Measurements from ENCODE around the gene PTPN14. TPM values are rescaled to one million over a fixed set of nuclear protein-coding genes. Genes with fewer than 3 reads are reported as not detected.

Gene PTPN14
- total RNA-seq, 1 experiment from 2014 or later: 37.5 TPM

- Histone ChIP-seq H3K27me3 (ENCODE audit: insufficient read depth, low read length) (no peaks in the 10 kb centered on the region), H2AFZ (ENCODE audit: low read depth, low read length, poor library complexity, severe bottlenecking) (no peak overlapping the region), H3K9me3 (ENCODE audit: control insufficient read depth in 1 of 2, insufficient read depth in 1 of 2, low read depth in 1 of 2, low read length in 2 of 2) (no peaks in the 10 kb centered on the region), H3K4me1 (ENCODE audit: control insufficient read depth in 1 of 2, insufficient read depth in 2 of 2, low read length in 2 of 2) (peaks cover 36 to 51% of the 10 kb centered on the region in 2 experiments), H3K4me3 (replicated peaks in 1 of 2; ENCODE audit: low read depth in 1 of 2, low read length in 2 of 2) (no peak overlapping the region), H3K4me2 (ENCODE audit: low read length) (no peak overlapping the region), H3K36me3 (ENCODE audit: control insufficient read depth in 1 of 2, insufficient read depth in 2 of 2, low read length in 2 of 2) (no peaks in the 10 kb centered on the region), H3K79me2 (ENCODE audit: insufficient read depth, low read length) (peaks cover 71% of the 10 kb centered on the region), H3K9ac (ENCODE audit: low read length) (no peak overlapping the region), H3K9me2 (ENCODE audit: insufficient read depth) (no peaks in the 10 kb centered on the region), H3K27ac (ENCODE audit: low read depth, low read length) (no peak overlapping the region), H4K20me1 (ENCODE audit: insufficient read depth) (no peaks in the 10 kb centered on the region)
- ATAC-seq (no peak), DNase-seq (ENCODE audit: low read depth, low spot score) (no peak)
- BruUV-seq (replicated peaks): no TSS peak
- CTCF ChIA-PET: no interaction called here
- intact Hi-C loops (cut with micrococcal nuclease): no loop called here
- TF ChIP-seq, protein P1, sequence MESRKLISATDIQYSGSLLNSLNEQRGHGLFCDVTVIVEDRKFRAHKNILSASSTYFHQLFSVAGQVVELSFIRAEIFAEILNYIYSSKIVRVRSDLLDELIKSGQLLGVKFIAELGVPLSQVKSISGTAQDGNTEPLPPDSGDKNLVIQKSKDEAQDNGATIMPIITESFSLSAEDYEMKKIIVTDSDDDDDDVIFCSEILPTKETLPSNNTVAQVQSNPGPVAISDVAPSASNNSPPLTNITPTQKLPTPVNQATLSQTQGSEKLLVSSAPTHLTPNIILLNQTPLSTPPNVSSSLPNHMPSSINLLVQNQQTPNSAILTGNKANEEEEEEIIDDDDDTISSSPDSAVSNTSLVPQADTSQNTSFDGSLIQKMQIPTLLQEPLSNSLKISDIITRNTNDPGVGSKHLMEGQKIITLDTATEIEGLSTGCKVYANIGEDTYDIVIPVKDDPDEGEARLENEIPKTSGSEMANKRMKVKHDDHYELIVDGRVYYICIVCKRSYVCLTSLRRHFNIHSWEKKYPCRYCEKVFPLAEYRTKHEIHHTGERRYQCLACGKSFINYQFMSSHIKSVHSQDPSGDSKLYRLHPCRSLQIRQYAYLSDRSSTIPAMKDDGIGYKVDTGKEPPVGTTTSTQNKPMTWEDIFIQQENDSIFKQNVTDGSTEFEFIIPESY (IDR thresholded peaks at IDR 0.05; ENCODE audit: extremely low read depth, insufficient replicate concordance, low read length): no peak
- TF ChIP-seq RAD21 (IDR thresholded peaks at IDR 0.05; ENCODE audit: low read depth): no peak
- TF ChIP-seq YY1 (IDR thresholded peaks at IDR 0.05; ENCODE audit: extremely low read depth, insufficient replicate concordance, low read depth, low read length): no peak
- TF ChIP-seq ELF1 (IDR thresholded peaks at IDR 0.05; ENCODE audit: borderline replicate concordance, low read depth): no peak
- no peak; the same call in 1 of the 2 replicates for TF ChIP-seq SP1 (IDR thresholded peaks at IDR 0.05; ENCODE audit: low read depth)
- no peak for TF ChIP-seq CBX3 (IDR thresholded peaks at IDR 0.05; ENCODE audit: low read depth)
- no peak for TF ChIP-seq EGR1 (IDR thresholded peaks at IDR 0.05; ENCODE audit: low read depth)
- no peak for TF ChIP-seq CTCF (IDR thresholded peaks at IDR 0.05 in 2 of 3, conservative IDR thresholded peaks at IDR 0.05 in 1 of 3; ENCODE audit: borderline replicate concordance in 1 of 3, insufficient read depth in 1 of 3, low read depth in 2 of 3, low read length in 2 of 3)
- no peak for TF ChIP-seq EZH2 (IDR thresholded peaks at IDR 0.05)
- no peak for TF ChIP-seq CEBPB (IDR thresholded peaks at IDR 0.05; ENCODE audit: low read depth)
- no peak for TF ChIP-seq POLR2A (IDR thresholded peaks at IDR 0.05; ENCODE audit: borderline replicate concordance, extremely low read depth, insufficient read depth, insufficient read length)
- no peak for TF ChIP-seq FOSL1 (IDR thresholded peaks at IDR 0.05; ENCODE audit: low read depth)
- TF ChIP-seq TCF7L2 (IDR thresholded peaks at IDR 0.05; ENCODE audit: borderline replicate concordance, extremely low read depth, insufficient read depth, insufficient read length): no peak
- TF ChIP-seq ATF3 (IDR thresholded peaks at IDR 0.05): no peak
- TF ChIP-seq EZH2phosphoT487 (IDR thresholded peaks at IDR 0.05; ENCODE audit: borderline replicate concordance): no peak
- TF ChIP-seq, protein P2, sequence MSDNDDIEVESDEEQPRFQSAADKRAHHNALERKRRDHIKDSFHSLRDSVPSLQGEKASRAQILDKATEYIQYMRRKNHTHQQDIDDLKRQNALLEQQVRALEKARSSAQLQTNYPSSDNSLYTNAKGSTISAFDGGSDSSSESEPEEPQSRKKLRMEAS (IDR thresholded peaks at IDR 0.05): no peak
- no peak for TF ChIP-seq ZFX (IDR thresholded peaks at IDR 0.05)
- TF ChIP-seq REST (IDR thresholded peaks at IDR 0.05; ENCODE audit: low read depth): no peak
- TF ChIP-seq SRF (IDR thresholded peaks at IDR 0.05; ENCODE audit: low read depth): no peak
- TF ChIP-seq POLR2AphosphoS5 (IDR thresholded peaks at IDR 0.05; ENCODE audit: low read depth, low read length): no peak
- RAD21 ChIA-PET (ENCODE audit: low non-redundant PET in 1 of 2, low total read pairs in 2 of 2, uncharacterized antibody in 2 of 2, unreplicated experiment in 2 of 2): no interaction called here
- POLR2A ChIA-PET: no interaction called here
Measured at GRCh38 chr1:214520544-214521165, 30.7 kb downstream of the PTPN14 start.
